ENCODE data around the gene CYB561A3.
A peak's percentile ranks its signal among the peaks of the same experiment; 100 is the strongest.
"Not testable (repeated sequence)": the region's sequence is repeated elsewhere in the genome, so short reads cannot be mapped to it uniquely, and the experiment has no call there.

The CYB561A3 gene, protein sequence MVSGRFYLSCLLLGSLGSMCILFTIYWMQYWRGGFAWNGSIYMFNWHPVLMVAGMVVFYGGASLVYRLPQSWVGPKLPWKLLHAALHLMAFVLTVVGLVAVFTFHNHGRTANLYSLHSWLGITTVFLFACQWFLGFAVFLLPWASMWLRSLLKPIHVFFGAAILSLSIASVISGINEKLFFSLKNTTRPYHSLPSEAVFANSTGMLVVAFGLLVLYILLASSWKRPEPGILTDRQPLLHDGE

DNA sequence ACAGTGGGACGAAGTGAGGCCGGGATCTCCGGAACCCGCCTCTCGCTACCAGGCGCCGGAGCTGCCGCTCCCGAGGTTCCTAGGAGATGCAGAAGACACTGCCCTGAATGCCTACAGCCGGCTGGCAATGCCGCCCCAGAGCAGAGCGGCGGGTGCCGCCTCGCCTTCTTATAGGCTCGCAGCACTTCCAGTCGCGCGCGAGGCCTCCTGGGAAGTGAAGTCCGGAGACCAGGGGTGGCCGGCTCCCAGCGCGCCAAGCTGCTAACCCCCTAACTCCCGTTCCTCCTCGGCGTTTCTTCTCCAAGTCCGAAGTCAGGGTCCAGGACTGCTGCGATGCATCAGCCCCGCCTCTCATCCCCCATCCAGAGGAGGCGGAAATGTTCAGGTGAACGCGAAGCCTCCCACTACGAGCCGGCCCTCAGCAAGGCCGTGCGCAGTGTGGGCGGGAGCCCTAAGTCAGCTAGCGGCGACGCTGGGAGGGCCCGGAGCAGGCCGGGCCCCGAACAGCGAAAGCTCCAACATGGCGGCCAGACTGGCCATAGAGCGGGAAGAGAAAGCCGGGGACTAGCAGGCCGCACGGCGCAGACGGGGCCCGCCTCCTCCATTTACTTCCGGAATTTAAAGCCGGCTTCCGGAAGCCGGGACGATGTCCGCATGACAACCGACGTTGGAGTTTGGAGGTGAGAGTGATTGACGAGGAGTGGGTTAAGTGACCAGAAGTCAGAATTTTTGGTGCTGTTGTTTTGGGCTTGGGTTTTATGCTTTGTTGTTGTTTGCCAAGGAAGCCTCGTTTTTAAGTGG is at the start of gene CYB561A3, which contains the start of gene TMEM138:
CYB561A3 (minus strand) TSS at position 142 of the 801 bp plus-strand sequence. CDS start 5,169 bp downstream, outside the sequence.
TMEM138 (plus strand) TSS at position 634 of the 801 bp plus-strand sequence. CDS start 2,017 bp downstream, outside the sequence.
- peak; percentile 57 for DNase-seq (ENCODE audit: low read depth)

DNA sequence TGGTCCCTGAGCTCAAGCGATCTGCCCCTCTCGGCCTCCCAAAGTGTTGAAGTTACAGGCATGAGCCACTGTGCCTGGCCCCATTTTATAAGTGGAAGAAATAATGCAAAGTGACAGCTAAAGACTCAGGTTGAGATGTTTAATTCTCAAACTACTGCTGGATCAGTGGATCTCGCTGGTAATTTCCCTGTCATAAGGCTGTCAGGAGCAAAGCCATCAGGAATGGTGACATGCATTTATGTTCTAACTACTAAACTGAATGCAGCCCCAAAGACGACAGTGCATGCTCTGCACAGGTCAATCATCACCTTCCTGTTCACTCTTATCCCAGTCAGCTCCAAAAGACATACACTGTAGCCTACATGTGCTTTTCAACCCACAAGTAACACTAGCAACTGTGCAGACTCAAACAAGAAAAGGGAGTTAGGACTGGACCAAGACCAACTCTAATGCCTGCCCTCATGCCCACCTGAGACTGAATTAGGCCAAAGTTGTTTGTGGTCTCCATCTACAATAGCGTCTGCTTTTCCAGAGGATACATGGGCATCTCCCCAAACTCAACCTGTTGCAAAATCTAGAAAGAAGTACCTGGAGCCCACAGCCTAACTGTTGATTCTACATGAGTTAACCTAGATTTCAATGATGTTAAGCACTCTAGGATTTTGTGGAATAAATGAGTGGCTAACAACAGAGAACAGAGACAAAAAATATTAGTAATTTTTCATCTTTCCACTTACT is 45.5 kb upstream of the CYB561A3 start:
- no peak for DNase-seq (ENCODE audit: low read depth)

DNA sequence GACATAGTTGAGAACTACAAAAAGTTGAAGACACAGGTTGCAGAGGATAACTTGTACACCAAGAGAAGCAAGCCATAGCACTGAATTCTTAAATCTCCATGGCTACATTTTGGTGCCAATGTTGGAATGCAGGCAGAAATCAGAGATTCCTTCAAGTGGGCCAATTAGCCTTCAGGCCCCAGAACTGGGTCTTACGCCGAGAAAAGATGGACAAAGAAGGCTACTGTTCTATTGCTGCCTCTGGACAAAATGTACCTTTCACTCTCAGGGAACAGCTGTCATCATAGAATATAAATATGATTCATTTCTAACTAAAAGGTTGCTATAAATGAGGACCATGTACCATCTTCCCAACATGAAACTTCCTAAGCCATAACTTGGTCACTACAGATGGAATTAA is 44.4 kb upstream of the CYB561A3 start:
- DNase-seq (ENCODE audit: low read depth): no peak

DNA sequence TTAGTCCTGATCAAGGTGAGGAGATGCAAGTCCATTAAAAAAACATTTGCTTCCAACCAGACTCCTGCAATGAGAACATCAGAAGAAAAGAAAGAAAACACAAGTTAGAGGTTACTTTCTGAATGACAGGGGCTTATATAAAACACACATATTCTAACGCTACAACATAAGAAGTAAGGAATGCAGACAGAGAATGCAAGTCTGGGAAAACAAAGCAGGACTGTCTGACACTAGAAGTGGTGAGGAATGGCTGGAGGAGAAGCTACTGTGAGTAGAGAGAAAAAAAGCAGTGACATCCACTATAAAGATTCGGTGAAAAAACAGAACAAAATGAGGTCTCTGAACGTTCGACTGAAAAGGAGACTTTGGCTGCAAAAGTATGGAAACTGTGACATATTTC is 43.0 kb upstream of the CYB561A3 start:
- no peak for DNase-seq (ENCODE audit: low read depth)

DNA sequence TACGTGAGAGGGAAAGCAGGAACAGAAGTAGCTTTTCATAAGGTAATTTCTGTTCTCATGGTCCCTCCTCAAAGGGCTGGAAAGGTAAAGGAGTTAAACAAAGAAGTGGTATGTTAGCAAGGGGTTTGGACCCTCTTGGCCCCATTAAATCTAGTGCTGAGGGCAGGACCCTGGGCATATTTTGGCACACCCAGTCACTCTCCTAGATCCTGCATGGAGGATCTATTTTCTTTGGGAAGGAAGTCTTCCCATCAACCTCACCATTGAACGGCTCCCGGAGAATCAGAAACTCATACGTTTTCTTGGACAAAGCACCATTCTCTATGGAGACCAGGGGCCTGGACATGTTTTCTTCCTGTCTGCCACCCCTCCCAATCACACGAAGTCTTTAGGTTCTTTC is 42.4 kb upstream of the CYB561A3 start:
- DNase-seq (ENCODE audit: low read depth): no peak

DNA sequence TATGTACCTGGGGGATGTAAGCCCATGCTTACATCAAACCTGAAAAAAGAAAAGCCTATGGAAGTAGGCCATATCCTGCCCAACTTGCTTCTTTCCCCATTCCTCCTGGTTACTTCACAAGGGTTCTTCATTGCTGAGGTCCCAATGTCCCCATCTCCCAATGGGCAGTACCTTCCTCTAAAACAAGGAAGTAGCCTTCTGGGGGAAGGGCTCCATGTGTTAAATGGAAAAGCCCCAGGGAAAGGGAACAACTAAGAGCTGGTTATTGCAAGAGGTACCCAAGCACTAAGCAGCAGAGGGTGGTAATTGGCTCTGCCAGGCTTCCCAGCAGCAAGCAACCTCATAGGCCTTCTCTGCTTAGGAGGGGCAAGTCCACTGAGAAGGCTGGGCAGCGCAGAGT is 42.0 kb upstream of the CYB561A3 start:
- no peak for DNase-seq (ENCODE audit: low read depth)

DNA sequence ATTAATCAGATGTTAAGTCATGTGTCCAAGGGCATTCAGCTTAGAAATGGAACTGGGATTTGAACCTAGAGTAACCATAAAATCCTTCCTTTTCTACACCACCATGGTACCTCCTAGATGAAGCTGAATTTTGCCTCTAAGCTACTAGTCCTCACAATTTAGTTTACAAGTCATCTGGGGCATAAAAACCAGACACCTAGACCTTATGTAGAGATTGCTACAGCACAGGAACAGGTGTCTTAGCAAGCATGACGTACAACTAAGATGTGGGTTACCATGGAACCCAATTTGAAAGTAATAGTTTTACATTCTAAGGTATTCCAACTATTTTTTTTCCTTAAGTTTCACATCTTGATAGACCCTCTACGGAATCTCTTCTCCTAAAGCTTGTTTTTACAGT is 39.9 kb upstream of the CYB561A3 start:
- no peak for DNase-seq (ENCODE audit: low read depth)

DNA sequence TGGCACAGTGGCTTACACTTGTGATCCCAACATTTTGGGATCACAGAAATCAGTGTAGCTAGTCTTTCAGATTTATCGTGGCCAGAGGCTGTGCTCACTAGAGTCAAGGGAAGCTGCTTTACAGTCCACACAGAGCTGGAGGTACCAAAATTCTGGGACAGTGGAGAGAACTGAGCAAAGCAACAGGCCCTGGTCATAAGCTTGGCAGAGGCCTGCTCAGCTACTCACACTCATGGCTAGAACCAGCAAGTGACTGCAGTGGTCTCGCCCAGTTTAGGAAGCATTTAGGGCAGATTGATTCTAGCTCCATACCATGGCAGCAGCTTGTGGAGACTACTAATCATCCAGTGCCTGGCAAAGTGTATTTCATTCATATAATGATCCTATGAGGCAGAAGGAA is 39.5 kb upstream of the CYB561A3 start:
- DNase-seq (ENCODE audit: low read depth): no peak

DNA sequence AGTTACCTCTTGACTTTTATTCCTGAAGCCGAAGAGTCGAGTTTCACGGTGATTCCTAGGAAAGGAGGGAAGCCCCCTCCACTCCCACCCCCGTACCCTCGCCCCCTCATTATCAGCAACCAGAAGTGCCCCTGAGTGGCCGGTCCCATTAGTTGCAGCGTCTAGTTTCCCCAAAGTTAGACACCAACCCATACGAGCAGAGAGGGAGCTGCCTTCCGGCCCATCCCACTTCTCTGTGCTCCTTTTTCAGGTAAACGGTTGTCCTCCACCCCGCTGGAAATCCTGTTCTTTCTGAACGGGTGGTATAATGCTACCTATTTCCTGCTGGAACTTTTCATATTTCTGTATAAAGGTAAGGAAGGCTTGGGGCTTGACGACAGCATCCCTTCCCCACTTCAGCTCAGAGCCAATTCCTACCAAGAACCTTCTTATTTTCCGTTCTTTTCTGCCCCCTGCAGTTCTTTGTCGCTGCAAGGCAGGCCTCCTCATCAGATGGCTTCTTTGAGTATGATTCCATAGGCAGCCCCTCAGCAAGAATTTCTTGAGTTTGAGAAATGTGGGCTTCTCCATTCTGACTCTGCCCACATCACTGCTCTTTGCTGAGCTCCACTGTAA is 31.4 kb upstream of the CYB561A3 start:
- no peak for DNase-seq (ENCODE audit: low read depth)

DNA sequence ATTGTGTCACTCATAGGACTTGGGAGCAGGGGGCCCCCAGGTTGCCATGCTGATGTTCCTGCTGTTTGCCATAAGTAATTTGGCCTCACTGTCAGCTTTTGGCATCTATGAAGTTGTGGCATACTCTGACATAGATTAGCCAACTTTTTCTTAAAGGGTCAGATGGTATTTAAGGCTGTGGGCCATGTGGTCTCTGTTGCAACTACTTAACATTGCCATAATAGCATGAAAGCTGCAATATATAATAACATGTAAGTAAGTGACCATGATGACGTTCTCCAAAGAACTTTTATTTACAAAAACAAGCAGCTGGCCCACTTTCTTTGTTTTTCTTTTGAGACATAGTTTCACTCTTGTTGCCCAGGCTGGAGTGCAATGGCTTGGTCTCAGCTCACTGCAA is 28.5 kb upstream of the CYB561A3 start:
- DNase-seq (ENCODE audit: low read depth): no peak

DNA sequence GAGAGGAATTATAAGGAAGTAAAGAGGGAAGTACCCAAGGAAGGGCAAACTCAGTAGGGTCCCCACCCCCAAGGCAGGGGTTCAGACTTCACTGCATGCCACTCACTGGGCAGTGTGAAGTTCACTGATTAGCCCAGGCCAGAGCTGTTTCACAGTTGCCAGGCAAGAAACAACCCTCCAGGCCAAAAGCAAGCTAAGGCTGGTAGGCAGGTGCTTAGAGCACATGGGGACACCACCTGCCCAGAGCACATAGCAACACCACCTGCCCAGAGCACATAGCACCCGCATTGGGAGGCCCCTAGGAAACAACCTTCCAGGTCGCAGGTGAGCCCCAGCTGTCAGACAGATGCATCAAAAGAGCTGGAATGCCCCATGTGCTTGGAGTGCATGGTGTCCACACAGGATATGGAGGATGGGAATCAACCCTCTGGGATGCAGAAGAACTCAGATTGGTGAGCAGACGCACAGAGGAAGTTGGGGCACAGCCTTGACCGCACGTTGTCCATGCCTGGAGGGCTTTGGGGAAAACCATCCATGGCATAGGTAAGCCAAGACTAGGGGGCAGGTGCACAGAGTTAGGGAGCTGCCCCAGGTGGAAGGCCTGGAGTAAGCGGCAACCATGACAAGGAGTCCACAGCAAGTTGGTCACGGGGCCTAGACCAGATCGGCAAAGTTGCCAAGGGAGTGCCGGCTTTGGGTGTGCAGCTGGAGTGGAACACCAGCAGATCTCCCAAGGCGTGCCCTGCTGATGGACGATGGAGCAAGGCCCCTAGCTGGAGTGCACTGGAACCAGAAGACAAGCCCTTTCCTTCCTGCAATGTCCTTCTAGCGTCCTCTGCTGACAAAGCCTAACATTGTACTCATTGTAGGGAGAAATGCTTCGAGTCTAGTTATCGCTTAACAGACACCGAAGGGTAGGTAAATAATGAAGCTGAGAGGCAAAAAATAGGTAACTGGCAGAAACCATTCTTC is 22.9 kb upstream of the CYB561A3 start:
- DNase-seq (ENCODE audit: low read depth): no peak

DNA sequence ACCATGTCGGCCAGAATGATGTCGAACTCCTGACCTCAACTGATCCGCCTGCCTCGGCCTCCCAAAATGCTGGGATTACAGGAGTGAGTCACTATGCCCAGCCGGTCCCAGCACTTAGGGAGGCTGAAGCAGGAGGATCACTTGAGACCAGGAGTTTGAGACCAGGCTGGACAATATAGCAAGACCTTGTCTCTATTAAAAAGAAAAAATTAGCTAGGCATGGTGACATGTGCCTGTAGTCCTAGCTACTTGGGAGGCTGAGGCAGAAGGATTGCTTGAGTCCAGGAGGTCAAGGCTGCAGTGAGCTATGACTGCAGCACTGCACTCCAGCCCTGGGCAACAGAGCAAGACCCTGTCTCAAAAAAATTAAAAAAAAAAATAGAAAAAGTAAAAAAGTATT is 22.2 kb upstream of the CYB561A3 start:
- DNase-seq (ENCODE audit: low read depth): not testable (repeated sequence)

DNA sequence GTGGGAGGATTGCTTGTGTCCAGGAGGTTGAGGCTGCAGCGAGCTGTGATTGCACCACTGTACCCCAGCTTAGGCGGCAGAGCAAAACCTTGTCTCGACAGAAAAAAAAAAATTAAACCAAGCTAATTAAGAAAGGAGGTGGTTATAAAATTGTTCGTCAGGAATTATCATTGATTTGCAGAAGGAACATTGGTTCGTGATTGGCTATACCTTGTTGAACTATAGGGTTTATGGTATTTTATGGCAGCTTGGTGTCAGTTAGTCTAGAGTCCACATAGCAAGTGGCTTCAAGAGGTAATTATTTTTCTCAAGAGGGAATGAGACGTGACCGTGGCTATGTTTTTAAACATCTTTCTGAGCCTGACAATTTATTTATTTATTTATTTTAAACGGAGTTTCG is 19.2 kb upstream of the CYB561A3 start:
- no peak for DNase-seq (ENCODE audit: low read depth)

DNA sequence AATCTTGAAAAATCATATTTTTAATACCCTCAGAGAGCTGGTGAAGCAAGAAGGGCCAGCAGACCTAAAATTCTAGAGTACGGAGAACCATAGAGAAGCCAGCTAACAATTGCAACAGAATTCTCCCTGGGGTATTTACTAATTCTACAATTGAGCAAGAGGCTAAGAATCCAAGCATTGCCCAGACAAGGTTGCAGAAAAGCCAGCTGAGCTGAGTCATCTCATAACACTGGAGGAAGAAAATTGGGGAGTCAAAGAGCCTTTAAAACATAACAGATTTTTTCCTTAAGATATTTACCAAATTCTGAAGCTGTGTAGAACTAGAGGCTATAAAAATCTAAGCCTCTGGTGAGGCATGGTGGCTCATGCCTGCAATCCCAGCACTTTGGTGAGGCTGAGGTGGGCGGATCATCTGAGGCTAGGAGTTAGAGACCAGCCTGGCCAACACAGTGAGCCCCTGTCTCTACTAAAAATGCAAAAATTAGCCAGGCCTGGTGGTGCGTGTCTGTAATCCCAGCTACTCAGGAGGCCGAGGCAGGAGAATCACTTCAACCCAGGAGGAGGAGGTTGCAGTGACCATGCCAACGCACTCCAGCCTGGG is 17.1 kb upstream of the CYB561A3 start:
- DNase-seq (ENCODE audit: low read depth): peak; percentile 87

DNA sequence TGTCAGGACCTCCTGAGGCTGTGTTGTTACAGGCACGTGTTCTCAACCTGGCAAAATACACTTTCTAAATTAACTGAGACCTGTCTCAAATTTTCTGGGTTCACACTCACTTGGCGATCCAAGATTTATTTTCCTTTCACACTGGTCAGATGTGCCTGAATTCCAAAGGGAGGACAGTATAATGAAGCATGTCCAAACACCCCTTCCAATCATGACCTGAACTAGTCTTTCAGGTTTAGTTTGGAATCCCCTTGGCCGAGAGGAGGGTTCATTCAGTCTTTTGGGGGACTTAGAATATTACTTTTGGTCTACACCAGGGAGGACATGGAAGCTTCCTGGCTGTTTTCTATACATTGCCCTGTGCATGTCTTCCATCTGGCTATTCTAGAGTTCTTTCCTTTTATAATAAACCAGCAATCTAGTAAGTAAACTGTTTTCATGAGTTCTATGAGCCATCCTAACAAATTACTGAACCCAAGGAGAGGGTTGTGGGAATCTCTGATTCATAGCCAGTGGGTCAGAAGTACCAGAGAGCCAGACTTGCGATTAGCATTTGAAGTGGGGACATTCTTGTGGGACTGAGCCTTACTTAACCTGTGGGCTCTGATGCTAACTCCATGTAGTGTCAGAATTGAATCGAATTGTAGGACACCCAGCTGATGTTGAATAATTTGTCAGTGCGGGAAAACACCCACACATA is 15.9 kb upstream of the CYB561A3 start:
- DNase-seq (ENCODE audit: low read depth): no peak

DNA sequence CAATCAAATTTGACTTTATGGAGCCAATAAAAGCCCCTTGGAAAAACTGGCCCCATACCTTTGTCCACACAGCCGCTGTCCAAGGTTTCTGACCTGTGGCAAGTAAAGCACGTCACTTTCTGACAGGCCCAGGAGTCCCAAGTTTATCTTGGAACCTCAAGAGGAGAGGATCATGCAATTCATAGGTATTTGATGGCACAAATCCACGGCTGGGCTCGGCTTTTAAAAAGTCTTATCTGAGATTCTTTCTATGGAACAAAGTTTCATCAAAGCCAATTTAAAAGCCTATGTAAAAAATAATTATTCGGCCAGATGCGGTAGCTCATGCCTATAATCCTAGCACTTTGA is 14.1 kb upstream of the CYB561A3 start:
- DNase-seq (ENCODE audit: low read depth): no peak

DNA sequence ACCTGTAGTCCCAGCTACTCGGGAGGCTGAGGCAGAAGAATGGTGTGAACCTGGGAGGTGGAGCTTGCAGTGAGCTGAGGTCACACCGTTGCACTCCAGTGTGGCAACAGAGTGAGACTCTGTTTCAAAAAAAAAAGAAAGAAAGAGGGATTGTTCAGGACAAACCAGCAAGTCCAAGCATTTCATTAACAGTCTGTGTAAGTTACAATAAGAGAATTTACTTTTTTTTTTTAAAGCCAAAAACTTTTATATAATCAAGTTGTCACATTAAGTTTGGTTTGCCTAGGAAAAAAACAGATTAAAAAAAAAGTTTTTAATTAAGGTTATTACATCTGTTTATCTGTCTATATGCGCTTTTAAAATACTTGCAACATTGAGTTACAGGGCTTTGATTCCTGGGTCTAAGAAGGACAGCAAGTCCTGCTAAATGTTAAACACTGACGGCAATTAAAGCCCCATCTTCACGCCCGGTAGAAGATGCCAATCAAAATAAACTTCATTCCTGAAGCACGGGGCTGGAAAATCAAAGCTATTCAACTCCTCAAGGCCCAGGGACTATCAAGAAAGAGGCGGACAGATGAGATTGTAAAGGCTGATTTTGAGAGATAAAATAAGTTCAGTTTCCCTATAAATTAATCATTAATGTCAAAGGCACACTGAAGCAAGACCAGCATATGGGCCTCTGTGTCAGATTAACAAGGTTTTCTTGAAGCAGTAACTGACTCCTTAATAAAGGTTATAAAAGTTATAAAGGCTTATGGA is 11.2 kb upstream of the CYB561A3 start:
- no peak for DNase-seq (ENCODE audit: low read depth)

DNA sequence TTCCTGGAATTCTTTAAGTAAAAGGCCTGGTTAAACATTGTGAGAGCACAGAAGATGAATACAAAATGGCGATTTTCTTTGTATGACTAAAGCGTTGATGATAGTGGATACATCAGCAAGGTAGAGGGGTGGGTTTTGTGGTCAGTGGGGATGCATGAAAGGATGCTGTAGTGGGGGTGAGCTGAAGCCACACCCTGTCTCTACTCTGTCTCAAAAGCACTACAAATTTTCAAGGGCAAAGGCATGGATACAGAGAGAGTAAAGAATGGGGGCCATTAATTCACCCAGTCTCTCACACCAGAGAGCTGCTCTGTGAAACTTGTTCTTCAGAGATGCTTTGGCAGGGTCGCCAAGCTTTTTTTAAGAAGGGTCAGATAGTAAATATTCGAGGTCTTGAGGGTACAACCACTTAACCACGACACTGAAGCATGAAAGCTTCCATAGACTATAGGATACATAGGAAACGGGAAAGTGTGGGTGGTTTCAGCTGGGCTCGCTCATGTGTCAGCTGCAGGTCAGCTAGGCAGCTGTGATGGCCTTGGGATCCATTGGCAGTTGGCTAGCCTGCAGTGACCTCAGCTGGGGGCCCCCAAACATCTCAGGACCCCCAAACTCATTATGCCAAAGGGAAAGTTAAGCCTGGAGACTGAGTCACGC is 8.8 kb upstream of the CYB561A3 start:
- DNase-seq (ENCODE audit: low read depth): no peak
